ENCODE measurements around the gene TAAR2. TPM values are rescaled to one million over a fixed set of nuclear protein-coding genes. Genes with fewer than 3 reads are reported as not detected.
"Not testable (repeated sequence)": the region's sequence is repeated elsewhere in the genome, so short reads cannot be mapped to it uniquely, and the experiment has no call there.

The TAAR2 gene
- total and polyA plus RNA-seq, 4 donors: not detected

DNA sequence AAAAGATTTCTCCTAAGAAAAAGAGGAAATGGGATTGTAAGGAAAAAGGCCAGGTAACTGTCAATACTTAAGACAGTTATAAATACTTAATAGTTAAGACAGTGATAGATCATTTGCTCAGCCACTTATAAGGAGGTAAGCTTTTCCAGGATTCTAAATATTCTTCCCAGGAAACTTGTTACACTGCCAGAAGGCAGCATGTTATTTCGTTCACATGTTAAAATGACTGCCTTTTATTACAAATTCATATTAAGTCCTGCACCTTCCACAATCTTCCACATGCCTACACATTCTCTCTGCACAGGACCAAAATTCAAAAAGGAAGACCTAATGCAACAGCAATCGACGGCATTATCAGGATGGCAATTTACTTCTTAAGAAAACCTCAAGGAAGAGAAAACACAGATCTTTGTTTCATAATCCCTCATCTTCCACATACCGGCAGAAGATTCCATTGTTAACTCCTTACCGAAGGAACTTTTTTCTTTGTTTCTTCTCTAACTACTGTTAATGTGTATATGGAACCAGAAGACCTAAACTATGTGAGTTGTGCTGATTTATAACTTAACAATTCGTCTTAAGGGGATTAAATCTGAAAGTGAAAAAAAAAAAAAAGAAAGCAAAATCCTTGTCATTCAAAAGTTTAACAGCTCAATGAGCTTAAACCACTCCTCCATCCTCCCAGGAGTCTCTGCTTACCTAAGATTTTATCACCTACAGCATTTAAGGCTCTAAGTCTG lies 799 bp downstream of the TAAR2 start:
- Histone ChIP-seq H3K4me1 (ENCODE audit: control insufficient read depth, insufficient read depth, low read length) (no peaks in the 10 kb centered on the region), H3K4me3 (ENCODE audit: low read depth, low read length) (no peak overlapping the region), H3K27me3 (ENCODE audit: control insufficient read depth, insufficient read depth, low read length) (no peaks in the 10 kb centered on the region), H3K36me3 (ENCODE audit: control insufficient read depth, insufficient read depth, low read length) (no peaks in the 10 kb centered on the region), H3K27ac (ENCODE audit: low read depth, low read length) (no peak overlapping the region), H3K9me3 (ENCODE audit: control insufficient read depth, insufficient read depth, low read length) (peaks cover 2% of the 10 kb centered on the region)
- no CpG with 5 or more reads among the region's 6 CpGs for WGBS (ENCODE audit: insufficient coverage)
- no peak for DNase-seq (ENCODE audit: low read depth in 4 of 6, low spot score in 6 of 6)

DNA sequence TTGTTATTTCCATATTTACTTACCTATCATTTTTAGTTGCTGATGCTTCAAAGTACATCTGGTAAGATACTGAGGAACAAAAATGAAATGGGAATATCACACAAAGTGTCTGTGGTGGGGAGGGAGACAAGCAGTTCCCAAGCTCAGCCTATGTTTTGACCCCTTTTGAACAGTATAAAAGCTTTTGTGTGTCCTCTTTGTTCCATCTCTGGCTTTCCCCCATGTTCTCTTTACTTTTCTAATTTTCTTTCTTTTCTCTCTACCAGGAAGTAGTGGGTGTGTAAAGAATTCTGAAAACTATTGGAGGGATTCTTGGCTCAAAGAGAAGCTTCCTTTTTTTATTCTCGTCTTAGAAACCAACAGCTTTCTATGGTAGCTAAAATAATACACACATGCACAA lies 7.4 kb downstream of the TAAR2 start:
- Histone ChIP-seq H3K36me3 (ENCODE audit: control insufficient read depth, insufficient read depth, low read length) (no peaks in the 10 kb centered on the region), H3K27me3 (ENCODE audit: control insufficient read depth, insufficient read depth, low read length) (no peaks in the 10 kb centered on the region), H3K4me1 (ENCODE audit: control insufficient read depth, insufficient read depth, low read length) (no peaks in the 10 kb centered on the region), H3K9me3 (ENCODE audit: control insufficient read depth, insufficient read depth, low read length) (no peaks in the 10 kb centered on the region), H3K4me3 (ENCODE audit: low read depth, low read length) (no peak overlapping the region), H3K27ac (ENCODE audit: low read depth, low read length) (no peak overlapping the region)
- DNase-seq (ENCODE audit: low read depth in 4 of 6, low spot score in 6 of 6): peak in 1 of 6 donors; percentile 33
- no CpG with 5 or more reads among the region's 1 CpG for WGBS (ENCODE audit: insufficient coverage)

DNA sequence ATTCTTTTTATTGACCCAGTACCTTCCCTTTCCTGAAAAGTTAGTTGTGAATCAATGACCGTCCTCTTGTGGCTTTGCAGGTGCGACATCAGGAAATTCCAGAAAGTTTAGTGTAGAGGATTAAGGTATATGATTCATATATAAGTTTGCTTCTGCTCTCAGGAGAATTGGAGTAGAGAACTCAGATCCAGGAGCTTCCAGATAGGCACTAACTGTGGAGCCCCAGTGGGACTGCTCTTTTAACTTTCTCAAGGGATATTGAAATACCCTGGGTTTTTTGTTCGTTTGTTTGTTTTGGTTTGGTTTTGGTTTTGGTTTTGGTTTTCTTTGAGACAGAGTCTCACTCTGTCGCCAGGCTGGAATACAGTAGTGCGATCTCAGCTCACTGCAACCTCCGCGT lies 9.5 kb downstream of the TAAR2 start:
- Histone ChIP-seq H3K9me3 (ENCODE audit: control insufficient read depth, insufficient read depth, low read length) (no peaks in the 10 kb centered on the region), H3K27ac (ENCODE audit: low read depth, low read length) (no peak overlapping the region), H3K4me3 (ENCODE audit: low read depth, low read length) (no peak overlapping the region), H3K36me3 (ENCODE audit: control insufficient read depth, insufficient read depth, low read length) (no peaks in the 10 kb centered on the region), H3K27me3 (ENCODE audit: control insufficient read depth, insufficient read depth, low read length) (no peaks in the 10 kb centered on the region), H3K4me1 (ENCODE audit: control insufficient read depth, insufficient read depth, low read length) (no peaks in the 10 kb centered on the region)
- 100% methylated on average over 1 of the region's 7 CpGs for WGBS (ENCODE audit: insufficient coverage)
- no peak for DNase-seq (ENCODE audit: low read depth in 4 of 6, low spot score in 6 of 6)

DNA sequence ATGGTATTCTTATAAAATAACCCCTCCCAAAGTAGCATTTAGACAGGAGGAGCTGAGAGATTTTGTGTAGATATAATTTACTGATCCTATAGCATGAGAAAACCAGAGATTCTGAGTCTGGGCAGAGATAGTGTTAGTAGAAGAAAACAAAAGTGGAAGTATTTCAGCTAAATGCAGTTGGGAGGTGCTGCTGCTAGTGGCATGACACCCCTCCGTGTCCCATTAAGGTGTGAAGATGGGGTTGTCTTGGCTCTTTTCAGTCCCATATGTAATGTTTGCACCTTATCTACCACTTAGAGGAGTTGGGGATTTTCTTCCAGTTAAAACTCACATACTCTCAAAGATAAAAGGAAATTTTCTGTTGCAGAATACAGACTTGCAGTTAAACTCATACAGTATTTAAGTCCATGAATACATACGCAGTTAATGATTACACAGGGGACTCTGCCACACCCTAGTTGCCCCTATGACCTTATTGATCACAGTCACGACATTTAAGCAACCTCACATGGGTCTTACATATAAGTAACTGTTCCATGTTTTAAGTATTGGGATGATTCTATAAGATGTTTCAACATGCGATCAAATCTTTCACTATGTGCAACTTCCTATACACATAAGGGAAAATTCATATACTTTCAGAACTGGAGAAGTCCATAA lies 11.5 kb downstream of the TAAR2 start:
- DNase-seq (ENCODE audit: low read depth in 4 of 6, low spot score in 6 of 6): no peak
- Histone ChIP-seq H3K4me1 (ENCODE audit: control insufficient read depth, insufficient read depth, low read length) (no peaks in the 10 kb centered on the region), H3K36me3 (ENCODE audit: control insufficient read depth, insufficient read depth, low read length) (no peaks in the 10 kb centered on the region), H3K9me3 (ENCODE audit: control insufficient read depth, insufficient read depth, low read length) (no peaks in the 10 kb centered on the region), H3K4me3 (ENCODE audit: low read depth, low read length) (no peak overlapping the region), H3K27me3 (ENCODE audit: control insufficient read depth, insufficient read depth, low read length) (no peaks in the 10 kb centered on the region), H3K27ac (ENCODE audit: low read depth, low read length) (no peak overlapping the region)
- WGBS (ENCODE audit: insufficient coverage): no CpG with 5 or more reads among the region's 4 CpGs

DNA sequence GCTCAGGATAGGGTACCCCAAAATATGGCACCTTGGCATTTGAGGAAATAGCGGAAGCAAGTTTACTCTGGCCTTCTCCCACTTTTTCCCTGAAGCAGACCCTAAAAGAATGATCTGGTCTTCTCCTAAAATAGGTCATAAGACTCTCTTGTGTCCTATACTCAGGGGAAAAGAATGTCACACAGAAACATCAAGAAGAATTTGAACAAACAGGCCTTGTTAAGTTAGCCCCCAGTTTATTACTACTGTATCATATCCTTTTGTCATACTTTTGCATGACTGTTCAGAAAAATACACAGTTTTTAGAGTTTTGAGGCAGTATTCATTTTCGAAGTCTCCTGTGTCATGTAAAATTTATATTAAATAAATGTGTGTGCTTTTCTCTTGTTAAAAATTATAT lies 12.5 kb downstream of the TAAR2 start:
- H3K27me3 ChIP-seq (ENCODE audit: control insufficient read depth, insufficient read depth, low read length): no peaks in the 10 kb centered on the region
- H3K9me3 ChIP-seq (ENCODE audit: control insufficient read depth, insufficient read depth, low read length): no peaks in the 10 kb centered on the region
- no peak for DNase-seq (ENCODE audit: low read depth in 4 of 6, low spot score in 6 of 6)
- WGBS (ENCODE audit: insufficient coverage): no CpG with 5 or more reads among the region's 2 CpGs
- no peaks in the 10 kb centered on the region for H3K36me3 ChIP-seq (ENCODE audit: control insufficient read depth, insufficient read depth, low read length)
- H3K27ac ChIP-seq (ENCODE audit: low read depth, low read length): no peak overlapping the region
- H3K4me1 ChIP-seq (ENCODE audit: control insufficient read depth, insufficient read depth, low read length): no peaks in the 10 kb centered on the region
- H3K4me3 ChIP-seq (ENCODE audit: low read depth, low read length): no peak overlapping the region

DNA sequence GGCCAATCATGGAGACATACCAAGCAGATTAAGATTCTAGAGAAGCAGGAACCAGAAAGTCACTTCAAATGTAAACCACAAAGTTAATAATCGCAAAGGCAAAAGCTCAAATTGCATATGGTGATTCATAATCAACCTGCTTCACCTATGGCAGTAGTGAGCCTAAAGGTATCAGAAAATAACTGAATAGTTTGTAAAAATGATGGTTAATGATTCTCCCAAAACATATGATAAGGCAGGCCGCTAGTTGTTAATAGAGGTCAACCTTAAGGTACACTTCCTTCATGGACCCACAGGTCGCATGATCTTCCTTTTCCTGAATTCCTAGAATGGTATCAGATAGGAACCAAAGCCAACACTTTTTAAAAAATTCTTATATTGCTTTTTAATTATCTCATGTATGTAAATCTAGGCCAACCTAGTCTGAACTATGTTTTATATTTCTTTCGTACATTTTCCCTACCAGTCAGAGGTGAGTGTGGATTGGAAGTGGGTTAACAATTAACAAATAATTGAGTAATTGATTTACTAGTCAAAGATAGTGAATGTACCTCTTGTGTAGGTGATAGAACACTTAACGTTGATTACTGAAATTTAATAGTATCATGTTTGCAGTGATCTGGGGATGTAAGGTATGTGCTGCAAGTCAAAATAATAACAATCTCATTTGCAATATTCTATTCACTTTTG lies 16.4 kb downstream of the TAAR2 start:
- no CpG with 5 or more reads among the region's 5 CpGs for WGBS (ENCODE audit: insufficient coverage)
- no peaks in the 10 kb centered on the region for H3K4me1 ChIP-seq (ENCODE audit: control insufficient read depth, insufficient read depth, low read length)

DNA sequence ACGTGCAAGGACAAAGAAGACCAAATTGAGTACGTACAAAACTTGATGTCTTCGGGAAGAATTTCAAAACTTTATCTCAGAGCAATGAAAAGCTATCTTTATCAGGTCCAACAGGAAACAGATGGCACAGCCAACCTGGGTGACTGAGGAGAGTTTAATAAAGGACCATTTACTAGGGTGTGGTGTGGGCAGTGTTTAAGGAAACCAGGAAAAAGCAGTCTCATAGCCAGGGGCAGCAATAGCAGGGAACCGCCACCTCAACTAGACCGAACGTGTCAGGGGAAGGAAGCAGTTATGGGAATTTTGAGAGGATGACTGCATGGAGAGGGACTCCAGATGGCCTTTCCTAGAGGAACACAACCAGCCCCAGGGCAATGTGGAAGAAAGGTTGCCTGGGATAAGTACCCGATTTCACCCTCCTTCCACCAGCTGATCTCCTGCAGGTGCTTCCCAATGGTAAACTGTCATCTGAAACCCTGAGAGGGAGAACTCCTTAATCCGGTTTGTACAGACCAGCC lies 19.4 kb downstream of the TAAR2 start:
- Histone ChIP-seq H3K27me3 (ENCODE audit: control insufficient read depth, insufficient read depth, low read length) (no peaks in the 10 kb centered on the region), H3K4me1 (ENCODE audit: control insufficient read depth, insufficient read depth, low read length) (no peaks in the 10 kb centered on the region), H3K36me3 (ENCODE audit: control insufficient read depth, insufficient read depth, low read length) (no peaks in the 10 kb centered on the region), H3K9me3 (ENCODE audit: control insufficient read depth, insufficient read depth, low read length) (no peaks in the 10 kb centered on the region), H3K27ac (ENCODE audit: low read depth, low read length) (no peak overlapping the region), H3K4me3 (ENCODE audit: low read depth, low read length) (no peak overlapping the region)
- WGBS (ENCODE audit: insufficient coverage): 98% methylated on average over 6 of the region's 8 CpGs
- no peak for DNase-seq (ENCODE audit: low read depth in 4 of 6, low spot score in 6 of 6)

More for the DNA sequence above, 16.4 kb downstream of the TAAR2 start:
- Histone ChIP-seq H3K27me3 (ENCODE audit: control insufficient read depth, insufficient read depth, low read length) (no peaks in the 10 kb centered on the region), H3K27ac (ENCODE audit: low read depth, low read length) (no peak overlapping the region), H3K9me3 (ENCODE audit: control insufficient read depth, insufficient read depth, low read length) (no peaks in the 10 kb centered on the region), H3K36me3 (ENCODE audit: control insufficient read depth, insufficient read depth, low read length) (no peaks in the 10 kb centered on the region), H3K4me3 (ENCODE audit: low read depth, low read length) (no peak overlapping the region)
- no peak for DNase-seq (ENCODE audit: low read depth in 4 of 6, low spot score in 6 of 6)

DNA sequence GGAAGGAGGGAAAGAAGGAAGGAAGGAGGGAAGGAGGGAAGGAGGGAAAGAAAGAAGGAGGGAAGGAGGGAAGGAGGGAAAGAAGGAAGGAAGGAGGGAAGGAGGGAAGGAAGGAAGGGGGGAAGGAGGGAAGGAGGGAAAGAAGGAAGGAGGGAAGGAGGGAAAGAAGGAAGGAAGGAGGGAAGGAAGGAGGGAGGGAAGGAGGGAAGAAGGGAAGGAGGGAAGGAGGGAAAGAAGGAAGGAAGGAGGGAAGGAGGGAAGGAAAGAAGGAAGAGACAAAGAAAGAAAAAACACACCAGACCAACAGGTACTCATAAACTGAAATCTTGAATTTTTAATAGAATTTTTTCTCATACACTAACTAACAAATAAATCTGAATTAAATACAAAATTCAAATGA lies 23.2 kb downstream of the TAAR2 start:
- H3K27ac ChIP-seq (ENCODE audit: low read depth, low read length): not testable (repeated sequence)

DNA sequence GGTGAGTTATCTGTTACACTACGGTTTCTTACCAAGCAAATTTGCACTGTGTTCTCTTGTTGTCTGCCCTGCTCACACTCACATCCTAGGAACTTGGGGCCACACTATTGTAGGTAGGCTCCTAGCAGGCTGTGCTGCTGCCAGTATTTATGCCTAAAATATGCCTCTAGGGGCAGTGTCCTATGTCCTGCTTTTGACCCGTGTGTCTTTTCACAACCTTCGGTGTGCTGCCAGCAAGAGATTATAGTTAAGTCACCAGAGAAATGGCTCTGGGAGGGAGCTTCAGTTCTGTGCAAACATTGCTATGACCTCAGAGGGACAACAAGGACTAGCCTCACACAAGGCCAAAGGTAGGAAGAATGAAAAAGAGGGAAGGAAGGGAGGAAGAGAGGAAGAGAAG lies 25.6 kb downstream of the TAAR2 start:
- no peak for DNase-seq (ENCODE audit: low read depth in 4 of 6, low spot score in 6 of 6)
- no peak overlapping the region for H3K27ac ChIP-seq (ENCODE audit: low read depth, low read length)
- H3K9me3 ChIP-seq (ENCODE audit: control insufficient read depth, insufficient read depth, low read length): no peaks in the 10 kb centered on the region
- no peak overlapping the region for H3K4me3 ChIP-seq (ENCODE audit: low read depth, low read length)
- no peaks in the 10 kb centered on the region for H3K27me3 ChIP-seq (ENCODE audit: control insufficient read depth, insufficient read depth, low read length)
- H3K36me3 ChIP-seq (ENCODE audit: control insufficient read depth, insufficient read depth, low read length): no peaks in the 10 kb centered on the region
- WGBS (ENCODE audit: insufficient coverage): 20% methylated on average over 1 of the region's 3 CpGs
- H3K4me1 ChIP-seq (ENCODE audit: control insufficient read depth, insufficient read depth, low read length): no peaks in the 10 kb centered on the region

More for the DNA sequence above, 23.2 kb downstream of the TAAR2 start:
- not testable (repeated sequence) for H3K4me1 ChIP-seq (ENCODE audit: control insufficient read depth, insufficient read depth, low read length); H3K36me3 ChIP-seq (ENCODE audit: control insufficient read depth, insufficient read depth, low read length); H3K27me3 ChIP-seq (ENCODE audit: control insufficient read depth, insufficient read depth, low read length); H3K9me3 ChIP-seq (ENCODE audit: control insufficient read depth, insufficient read depth, low read length); H3K4me3 ChIP-seq (ENCODE audit: low read depth, low read length); DNase-seq (ENCODE audit: low read depth in 4 of 6, low spot score in 6 of 6)
